Measurements from ENCODE around the gene CDH22.

CDH22 gene

DNA sequence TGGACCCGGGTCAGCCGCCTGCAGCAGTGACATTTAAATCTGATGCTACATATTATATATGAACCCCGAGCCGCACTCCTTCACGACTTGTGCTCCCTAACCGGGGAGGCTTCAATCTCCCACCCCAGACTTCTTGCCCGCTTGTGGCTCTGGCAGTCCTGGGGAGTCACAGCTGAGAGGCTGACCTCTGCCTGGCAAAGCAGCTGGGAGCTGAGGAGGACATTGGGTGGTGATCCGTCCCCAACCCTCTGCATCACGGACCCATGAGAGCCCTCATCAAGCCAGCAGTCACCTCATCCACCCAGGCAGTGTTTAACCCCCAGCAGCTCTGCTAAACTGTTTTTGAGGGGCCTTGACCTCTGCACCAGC is 33.7 kb upstream of the CDH22 start:
- H3K4me1 ChIP-seq (ENCODE audit: control insufficient read depth in 1 of 2, insufficient read depth in 2 of 2, low read length in 2 of 2), result peaks cover 0 to 19% of the 10 kb centered on the region in 2 donors
- H3K4me3 ChIP-seq (ENCODE audit: low read depth in 1 of 2, low read length in 2 of 2), result no peak overlapping the region
- H3K27ac ChIP-seq (ENCODE audit: low read length), result no peak overlapping the region
- peaks cover 22% of the 10 kb centered on the region for H3K27me3 ChIP-seq (ENCODE audit: low read depth, low read length)
- H3K36me3 ChIP-seq (ENCODE audit: control insufficient read depth in 1 of 2, insufficient read depth in 2 of 2, low read length in 2 of 2), result peaks cover 0 to 2% of the 10 kb centered on the region in 2 donors
- no peaks in the 10 kb centered on the region for H3K9me3 ChIP-seq (ENCODE audit: control insufficient read depth in 1 of 2, low read length in 2 of 2)

DNA sequence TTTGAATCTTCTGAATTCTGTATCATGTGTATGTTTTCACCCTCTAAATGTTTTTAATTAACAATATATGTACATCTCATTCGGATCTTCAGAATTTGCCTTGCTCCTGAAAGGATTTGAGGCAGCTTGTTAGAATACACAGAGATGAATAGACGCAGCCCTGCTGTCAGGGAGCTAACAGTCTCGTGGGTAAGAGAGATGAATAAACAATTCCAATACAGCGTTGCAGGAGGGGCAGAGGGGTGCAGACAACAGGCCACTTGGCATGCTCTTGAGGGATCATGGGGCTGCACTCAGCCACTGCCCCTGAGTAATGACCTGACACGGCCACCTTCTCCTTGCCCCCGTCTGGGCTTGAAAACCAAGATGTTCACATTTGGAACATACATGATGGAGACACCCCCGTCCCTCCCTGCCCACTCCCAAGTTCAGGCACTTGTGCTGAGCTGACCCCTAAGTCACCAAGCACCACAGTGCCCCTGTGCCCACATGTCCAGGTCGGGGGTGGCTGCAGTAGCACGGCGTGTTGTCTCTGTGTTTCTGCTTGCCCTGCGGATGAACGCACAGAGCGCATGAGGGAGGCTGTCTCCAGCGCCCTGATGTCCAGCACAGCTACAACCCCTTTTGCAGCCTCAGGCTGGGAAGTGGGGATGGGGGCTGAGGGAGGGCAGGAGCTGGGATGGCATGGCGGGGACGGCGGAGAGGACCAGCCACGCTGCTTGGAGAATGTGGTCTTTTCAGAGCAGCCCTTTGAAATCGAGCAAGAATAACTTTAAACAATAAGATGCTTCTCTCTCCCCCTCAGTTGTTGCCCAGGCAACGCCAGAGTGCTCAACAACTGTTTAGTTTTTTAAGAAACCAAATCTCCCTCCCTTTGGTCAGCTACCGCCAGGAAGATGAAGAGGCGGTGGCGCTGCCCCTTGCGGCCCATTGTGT is 33.0 kb upstream of the CDH22 start:
- Histone ChIP-seq H3K4me1 (ENCODE audit: control insufficient read depth in 1 of 2, insufficient read depth in 2 of 2, low read length in 2 of 2) (peaks cover 0 to 19% of the 10 kb centered on the region in 2 donors), H3K27me3 (ENCODE audit: low read depth, low read length) (peaks cover 23% of the 10 kb centered on the region), H3K27ac (ENCODE audit: low read length) (no peak overlapping the region), H3K9me3 (ENCODE audit: control insufficient read depth in 1 of 2, low read length in 2 of 2) (no peaks in the 10 kb centered on the region), H3K36me3 (ENCODE audit: control insufficient read depth in 1 of 2, insufficient read depth in 2 of 2, low read length in 2 of 2) (no peaks in the 10 kb centered on the region), H3K4me3 (ENCODE audit: low read depth in 1 of 2, low read length in 2 of 2) (no peak overlapping the region)

DNA sequence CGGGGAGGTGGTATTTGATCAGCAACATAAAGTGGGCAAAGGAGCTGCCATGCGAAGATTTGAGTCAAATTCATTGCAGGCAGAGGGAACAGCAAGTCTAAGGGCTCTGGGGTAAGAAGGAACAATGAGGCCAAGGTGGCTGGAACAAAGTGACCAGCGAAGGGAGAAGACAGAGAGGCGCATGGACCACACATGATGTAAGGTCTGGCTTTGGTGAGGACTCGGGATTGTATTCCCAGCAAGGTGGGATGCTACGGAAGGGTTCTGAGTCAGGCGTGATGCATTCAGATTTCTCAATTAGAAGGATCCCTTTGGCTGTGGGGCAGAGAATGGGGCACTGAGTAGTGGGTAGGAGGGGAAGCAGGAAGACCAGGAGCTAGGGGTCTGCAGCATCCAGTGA is 30.7 kb upstream of the CDH22 start:
- Histone ChIP-seq H3K4me1 (ENCODE audit: control insufficient read depth in 1 of 2, insufficient read depth in 2 of 2, low read length in 2 of 2) (peaks cover 0 to 19% of the 10 kb centered on the region in 2 donors), H3K36me3 (ENCODE audit: control insufficient read depth in 1 of 2, insufficient read depth in 2 of 2, low read length in 2 of 2) (no peaks in the 10 kb centered on the region), H3K27ac (ENCODE audit: low read length) (no peak overlapping the region), H3K4me3 (ENCODE audit: low read depth in 1 of 2, low read length in 2 of 2) (no peak overlapping the region), H3K9me3 (ENCODE audit: control insufficient read depth in 1 of 2, low read length in 2 of 2) (no peaks in the 10 kb centered on the region), H3K27me3 (ENCODE audit: low read depth, low read length) (peaks cover 31% of the 10 kb centered on the region)

DNA sequence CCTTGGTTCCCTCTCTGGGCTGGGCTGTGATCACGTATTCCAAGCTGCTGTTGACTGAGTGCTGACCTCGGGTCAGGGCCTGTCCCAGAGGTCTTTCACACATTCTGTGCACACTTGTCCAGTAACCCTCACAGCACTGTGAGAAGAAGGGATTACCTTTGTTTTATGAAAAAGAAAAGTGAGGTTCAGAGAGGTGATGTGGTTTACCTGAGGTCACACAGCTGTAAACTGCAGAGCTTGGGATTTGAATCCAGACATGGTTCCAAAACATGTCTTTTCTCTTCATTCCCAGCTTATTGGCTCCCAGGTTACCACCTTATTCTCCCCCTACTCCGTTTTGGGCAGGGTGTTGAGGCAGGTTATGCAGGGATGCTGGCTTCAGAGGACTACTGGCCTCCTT is 28.4 kb upstream of the CDH22 start:
- Histone ChIP-seq H3K9me3 (ENCODE audit: control insufficient read depth in 1 of 2, low read length in 2 of 2) (no peaks in the 10 kb centered on the region), H3K4me1 (ENCODE audit: control insufficient read depth in 1 of 2, insufficient read depth in 2 of 2, low read length in 2 of 2) (peaks cover 0 to 6% of the 10 kb centered on the region in 2 donors), H3K27me3 (ENCODE audit: low read depth, low read length) (peaks cover 21% of the 10 kb centered on the region), H3K4me3 (ENCODE audit: low read depth in 1 of 2, low read length in 2 of 2) (no peak overlapping the region), H3K36me3 (ENCODE audit: control insufficient read depth in 1 of 2, insufficient read depth in 2 of 2, low read length in 2 of 2) (no peaks in the 10 kb centered on the region), H3K27ac (ENCODE audit: low read length) (no peak overlapping the region)

DNA sequence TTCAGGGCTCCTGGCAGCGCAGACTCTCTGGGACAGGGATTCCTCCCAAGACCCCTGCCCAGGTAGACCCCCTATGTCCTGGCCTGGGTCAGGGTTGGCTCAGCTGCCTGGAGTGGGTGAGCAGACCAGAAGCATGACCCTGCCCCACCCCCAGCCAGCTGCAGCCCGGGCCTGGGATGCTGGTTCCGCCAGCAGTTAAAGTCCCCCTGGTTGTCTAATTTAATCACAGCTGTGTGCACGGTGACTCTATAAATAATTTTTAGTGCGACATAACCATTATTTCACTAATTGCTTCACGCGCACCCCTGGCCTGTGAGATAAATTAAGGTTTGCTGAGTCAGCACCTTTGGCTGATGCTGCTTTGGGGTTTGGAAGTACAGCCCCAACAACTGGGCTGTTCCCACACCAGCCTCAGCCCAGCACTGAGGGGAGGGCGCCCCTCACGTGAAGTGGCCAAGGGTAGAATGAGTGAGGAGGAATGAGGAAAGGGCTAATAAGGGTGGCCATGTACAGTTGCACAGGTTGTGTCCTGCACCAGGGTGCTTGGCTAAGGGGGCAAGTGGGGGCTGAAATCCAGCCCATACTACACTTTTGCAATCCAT is 26.1 kb upstream of the CDH22 start:
- Histone ChIP-seq H3K4me1 (ENCODE audit: control insufficient read depth in 1 of 2, insufficient read depth in 2 of 2, low read length in 2 of 2) (no peaks in the 10 kb centered on the region), H3K9me3 (ENCODE audit: control insufficient read depth in 1 of 2, low read length in 2 of 2) (no peaks in the 10 kb centered on the region), H3K36me3 (ENCODE audit: control insufficient read depth in 1 of 2, insufficient read depth in 2 of 2, low read length in 2 of 2) (no peaks in the 10 kb centered on the region), H3K27me3 (ENCODE audit: low read depth, low read length) (peaks cover 16% of the 10 kb centered on the region), H3K4me3 (ENCODE audit: low read depth in 1 of 2, low read length in 2 of 2) (no peak overlapping the region), H3K27ac (ENCODE audit: low read length) (no peak overlapping the region)

DNA sequence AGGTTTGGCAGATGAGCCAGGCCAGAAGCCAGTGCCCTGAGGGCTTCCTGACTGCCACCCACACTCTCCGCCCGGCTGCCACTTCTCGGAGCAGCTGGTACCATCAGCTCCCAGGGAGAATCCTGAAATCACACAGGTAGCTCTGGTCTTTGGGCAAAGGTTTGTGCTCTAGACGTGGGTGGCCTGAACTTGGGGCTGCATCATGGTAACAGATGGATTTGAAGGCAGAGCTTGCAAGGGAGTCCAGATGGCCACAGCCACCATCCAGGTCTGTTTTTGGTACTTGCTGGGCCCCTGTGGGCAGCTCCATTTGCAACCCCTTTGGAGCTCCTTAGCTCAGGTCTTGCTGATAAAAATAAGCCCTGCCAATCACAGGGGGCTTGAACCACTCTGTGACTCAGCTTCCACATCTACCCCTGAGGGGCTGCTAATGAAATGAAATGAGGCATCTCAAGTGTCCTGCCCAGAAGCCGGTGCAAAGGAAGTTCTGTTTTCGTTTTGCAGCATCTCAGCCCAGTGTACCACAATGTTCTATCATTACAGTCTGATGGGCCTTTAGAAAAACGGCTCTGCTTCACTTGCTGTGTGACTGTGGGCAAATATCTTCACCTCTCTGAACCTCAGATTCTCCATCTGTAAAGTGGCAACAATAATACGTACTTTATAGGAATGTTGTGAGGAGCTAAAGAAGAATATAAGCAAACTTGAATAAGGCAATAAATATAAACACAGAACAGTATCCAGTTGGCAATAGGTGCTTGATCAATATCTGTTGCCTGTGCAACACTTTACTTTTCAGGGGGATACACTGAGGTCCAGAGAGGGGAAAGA is 25.1 kb upstream of the CDH22 start:
- Histone ChIP-seq H3K36me3 (ENCODE audit: control insufficient read depth in 1 of 2, insufficient read depth in 2 of 2, low read length in 2 of 2) (no peaks in the 10 kb centered on the region), H3K4me3 (ENCODE audit: low read depth in 1 of 2, low read length in 2 of 2) (no peak overlapping the region), H3K27ac (ENCODE audit: low read length) (no peak overlapping the region), H3K27me3 (ENCODE audit: low read depth, low read length) (peaks cover 12% of the 10 kb centered on the region), H3K9me3 (ENCODE audit: control insufficient read depth in 1 of 2, low read length in 2 of 2) (no peaks in the 10 kb centered on the region), H3K4me1 (ENCODE audit: control insufficient read depth in 1 of 2, insufficient read depth in 2 of 2, low read length in 2 of 2) (no peaks in the 10 kb centered on the region)

DNA sequence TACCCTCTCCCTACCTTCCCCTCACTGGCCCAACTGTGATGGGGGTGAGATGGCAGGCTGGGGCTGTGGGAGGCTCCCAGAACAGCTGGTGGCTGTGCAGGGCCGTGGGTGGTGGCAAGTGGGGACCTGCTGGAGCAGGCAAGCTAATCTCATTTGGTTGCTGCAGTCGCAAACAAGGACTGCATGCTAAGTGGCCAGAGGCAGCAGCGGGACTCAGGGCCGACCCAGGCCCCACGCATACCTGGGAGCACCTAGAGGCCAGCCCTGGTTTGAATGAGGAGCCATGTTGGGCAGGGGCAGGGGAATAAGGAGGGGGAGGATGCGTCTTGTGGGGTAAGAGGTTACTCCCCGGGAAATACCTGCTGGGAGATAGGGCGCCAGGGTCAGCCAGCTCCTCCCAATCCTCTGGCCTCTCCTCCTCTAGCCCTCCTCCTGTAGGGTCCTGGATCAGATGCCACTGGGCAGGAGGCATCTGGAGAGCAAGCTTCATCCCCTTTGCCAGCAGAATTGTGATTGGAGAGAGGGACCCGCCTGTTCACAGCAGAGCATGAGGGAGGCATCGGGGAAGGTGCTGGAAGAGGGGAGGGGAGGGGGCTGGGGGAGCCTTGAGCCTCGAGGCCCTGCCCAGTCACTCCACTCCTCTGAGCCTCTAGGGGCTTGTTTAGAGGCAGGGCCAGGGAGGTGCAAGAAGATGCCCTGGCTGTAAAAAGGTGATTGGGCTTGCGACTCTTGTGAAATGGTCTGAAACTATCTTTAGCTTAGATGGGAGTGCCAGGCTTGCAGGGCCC is 24.3 kb upstream of the CDH22 start:
- H3K4me3 ChIP-seq (ENCODE audit: low read depth in 1 of 2, low read length in 2 of 2), result no peak overlapping the region
- H3K27ac ChIP-seq (ENCODE audit: low read length), result no peak overlapping the region
- H3K4me1 ChIP-seq (ENCODE audit: control insufficient read depth in 1 of 2, insufficient read depth in 2 of 2, low read length in 2 of 2), result no peaks in the 10 kb centered on the region
- H3K27me3 ChIP-seq (ENCODE audit: low read depth, low read length), result peaks cover 12% of the 10 kb centered on the region
- no peaks in the 10 kb centered on the region for H3K9me3 ChIP-seq (ENCODE audit: control insufficient read depth in 1 of 2, low read length in 2 of 2)
- H3K36me3 ChIP-seq (ENCODE audit: control insufficient read depth in 1 of 2, insufficient read depth in 2 of 2, low read length in 2 of 2), result no peaks in the 10 kb centered on the region

DNA sequence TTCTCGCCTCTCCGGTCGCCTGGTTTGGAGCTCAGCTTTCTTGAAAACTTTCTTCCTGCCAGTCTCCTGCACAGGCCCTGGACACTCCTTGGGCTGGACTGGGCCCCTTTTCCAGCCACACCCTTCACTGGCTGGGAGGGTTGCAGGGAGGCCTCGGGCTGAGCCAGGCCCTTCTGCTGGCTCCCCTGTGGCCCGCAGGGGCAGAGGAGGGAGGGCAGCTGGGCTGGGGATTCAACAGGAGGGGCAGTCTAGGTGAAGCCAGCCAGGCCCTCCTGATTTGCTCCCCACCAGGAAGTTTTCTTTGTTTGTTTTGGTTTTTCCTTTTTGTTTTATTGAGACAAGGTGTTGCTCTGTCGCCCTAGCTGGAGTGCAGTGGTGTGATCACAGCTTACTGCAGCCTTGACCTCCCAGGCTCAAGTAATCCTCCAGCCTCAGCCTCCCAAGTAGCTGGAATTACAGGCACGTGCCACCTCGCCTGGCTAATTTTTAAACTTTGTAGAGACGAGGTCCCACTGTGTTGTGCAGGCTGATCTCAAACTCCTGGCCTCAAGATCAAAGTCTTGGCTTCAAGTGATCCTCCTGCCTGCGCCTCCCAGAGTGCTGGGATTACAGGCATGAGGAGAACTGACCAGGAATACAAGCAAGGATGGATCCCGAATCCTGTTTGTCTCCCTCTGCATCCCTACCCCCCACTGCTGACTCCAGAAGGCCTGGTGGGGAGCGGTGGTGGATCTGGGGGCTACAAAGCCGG is 23.5 kb upstream of the CDH22 start:
- H3K27me3 ChIP-seq (ENCODE audit: low read depth, low read length), result peaks cover 8% of the 10 kb centered on the region
- no peaks in the 10 kb centered on the region for H3K9me3 ChIP-seq (ENCODE audit: control insufficient read depth in 1 of 2, low read length in 2 of 2)
- no peaks in the 10 kb centered on the region for H3K36me3 ChIP-seq (ENCODE audit: control insufficient read depth in 1 of 2, insufficient read depth in 2 of 2, low read length in 2 of 2)
- no peaks in the 10 kb centered on the region for H3K4me1 ChIP-seq (ENCODE audit: control insufficient read depth in 1 of 2, insufficient read depth in 2 of 2, low read length in 2 of 2)
- H3K27ac ChIP-seq (ENCODE audit: low read length), result no peak overlapping the region
- no peak overlapping the region for H3K4me3 ChIP-seq (ENCODE audit: low read depth in 1 of 2, low read length in 2 of 2)

DNA sequence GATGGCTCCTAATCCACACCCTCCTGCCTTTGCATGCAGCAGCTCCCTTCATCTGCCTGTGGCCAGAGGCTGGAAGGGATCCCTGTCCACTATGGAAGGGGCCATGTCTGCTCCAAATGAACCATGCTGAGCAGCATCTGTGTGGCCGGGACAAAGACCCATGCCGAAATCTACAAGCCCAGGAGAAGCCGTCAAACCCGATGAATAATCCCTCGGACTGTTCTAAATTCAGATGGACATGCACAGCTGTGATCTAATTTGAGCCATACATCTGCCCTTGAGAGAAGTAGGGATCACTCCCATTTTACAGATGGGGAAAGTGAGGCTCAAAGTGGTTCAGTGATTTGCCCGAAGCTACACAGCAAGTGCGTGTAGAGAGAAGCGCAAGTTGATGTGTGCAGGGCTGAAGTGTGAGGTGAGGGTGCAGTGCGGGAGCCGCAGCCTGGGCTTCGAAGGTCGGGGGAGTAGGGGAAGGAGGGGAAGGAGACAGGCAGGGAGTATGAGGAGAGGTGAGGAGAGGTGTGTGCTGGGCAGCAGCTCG is 22.6 kb upstream of the CDH22 start:
- H3K27ac ChIP-seq (ENCODE audit: low read length), result no peak overlapping the region
- H3K9me3 ChIP-seq (ENCODE audit: control insufficient read depth in 1 of 2, low read length in 2 of 2), result no peaks in the 10 kb centered on the region
- H3K27me3 ChIP-seq (ENCODE audit: low read depth, low read length), result peaks cover 8% of the 10 kb centered on the region
- no peaks in the 10 kb centered on the region for H3K36me3 ChIP-seq (ENCODE audit: control insufficient read depth in 1 of 2, insufficient read depth in 2 of 2, low read length in 2 of 2)
- no peak overlapping the region for H3K4me3 ChIP-seq (ENCODE audit: low read depth in 1 of 2, low read length in 2 of 2)
- H3K4me1 ChIP-seq (ENCODE audit: control insufficient read depth in 1 of 2, insufficient read depth in 2 of 2, low read length in 2 of 2), result no peaks in the 10 kb centered on the region

DNA sequence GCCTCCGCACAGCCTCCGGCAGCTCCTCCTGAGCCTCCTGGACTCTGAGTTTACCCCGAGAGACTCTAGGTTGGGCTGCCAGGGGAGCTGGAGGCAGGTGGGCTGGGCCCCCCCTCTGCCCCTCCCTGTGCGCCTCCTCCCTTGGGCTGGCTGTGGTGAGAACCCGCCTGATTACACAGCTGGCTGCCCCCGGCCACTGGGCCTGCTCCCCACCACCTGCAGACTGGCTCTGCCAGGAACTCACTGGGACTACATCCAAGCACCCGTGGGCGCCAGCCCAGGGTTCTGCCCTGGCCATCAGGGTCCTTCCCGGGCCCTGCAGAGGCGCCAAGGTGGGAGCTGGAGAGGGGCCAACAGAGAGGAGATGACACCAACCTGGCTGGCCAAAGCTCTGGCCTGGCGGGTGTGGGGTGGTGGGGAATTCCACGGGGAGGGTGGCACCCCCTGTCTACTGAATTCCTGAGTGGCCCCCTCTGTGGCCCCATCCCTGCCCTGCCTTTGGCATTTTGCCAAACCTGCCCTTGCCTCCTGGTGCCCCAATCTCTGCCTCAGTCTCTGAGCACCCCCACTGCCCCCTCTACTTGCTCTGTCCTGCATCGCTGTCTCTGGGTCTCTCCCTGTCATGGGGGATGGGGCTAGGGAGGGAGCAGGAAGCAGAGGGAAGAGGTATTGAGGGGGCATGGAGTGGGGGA is 21.9 kb upstream of the CDH22 start:
- Histone ChIP-seq H3K27me3 (ENCODE audit: low read depth, low read length) (peaks cover 5% of the 10 kb centered on the region), H3K36me3 (ENCODE audit: control insufficient read depth in 1 of 2, insufficient read depth in 2 of 2, low read length in 2 of 2) (no peaks in the 10 kb centered on the region), H3K4me3 (ENCODE audit: low read depth in 1 of 2, low read length in 2 of 2) (no peak overlapping the region), H3K27ac (ENCODE audit: low read length) (no peak overlapping the region), H3K9me3 (ENCODE audit: control insufficient read depth in 1 of 2, low read length in 2 of 2) (no peaks in the 10 kb centered on the region), H3K4me1 (ENCODE audit: control insufficient read depth in 1 of 2, insufficient read depth in 2 of 2, low read length in 2 of 2) (no peaks in the 10 kb centered on the region)

All from muscle layer of duodenum (tissue), 2 donors.